ENCODE data around the gene NAPA.
"Not testable (repeated sequence)": the region's sequence is repeated elsewhere in the genome, so short reads cannot be mapped to it uniquely, and the experiment has no call there.

Gene NAPA

DNA sequence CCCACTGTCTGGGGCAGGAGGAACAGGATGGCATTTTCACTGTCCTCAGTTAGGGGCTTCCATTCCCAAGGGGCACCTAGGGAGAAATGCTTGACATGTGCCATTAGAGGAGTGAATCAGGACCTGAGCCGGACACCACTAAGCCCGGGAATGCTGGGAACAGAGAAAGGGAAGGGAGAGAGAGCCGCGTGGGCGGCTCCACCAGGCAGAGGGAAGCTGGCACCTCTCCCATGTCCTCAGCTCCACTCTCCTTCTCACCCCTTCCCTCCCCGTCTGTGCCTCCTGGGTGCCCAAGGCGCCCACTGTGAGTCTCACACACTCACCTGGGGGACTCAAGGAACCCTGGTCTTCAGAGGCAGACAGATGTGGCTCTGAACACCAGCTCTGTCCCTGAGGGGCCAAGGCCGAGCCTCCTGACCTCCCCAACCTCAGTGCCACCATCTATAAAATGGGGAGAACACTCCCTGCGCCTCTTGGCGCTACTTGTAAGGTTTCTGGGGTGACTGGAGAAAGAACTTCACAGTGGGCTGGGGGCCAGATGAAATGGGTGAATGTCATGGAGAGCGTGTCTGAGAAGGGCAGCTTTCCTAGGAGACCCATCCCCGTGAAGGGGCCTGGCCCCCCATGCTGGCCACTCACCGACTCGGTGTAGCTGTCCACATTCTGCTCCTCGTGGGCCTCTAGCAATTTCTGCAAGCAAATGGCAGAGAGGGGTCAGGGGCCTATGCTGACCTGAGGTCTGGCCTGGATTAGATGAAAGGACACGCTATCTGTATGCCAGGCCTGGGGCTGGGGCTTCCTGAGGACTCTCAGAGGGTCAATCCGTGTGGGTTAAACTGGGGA is 25.6 kb downstream of the NAPA start:
- H3K36me3 ChIP-seq (ENCODE audit: control insufficient read depth, low read length), result peaks cover 45% of the 10 kb centered on the region
- H3K9me3 ChIP-seq (ENCODE audit: control insufficient read depth, insufficient read depth, low read length), result no peaks in the 10 kb centered on the region
- H4K20me1 ChIP-seq (ENCODE audit: control insufficient read depth, insufficient read depth, low read depth, low read length), result no peaks in the 10 kb centered on the region
- H3K27me3 ChIP-seq (ENCODE audit: control insufficient read depth, low read length), result no peaks in the 10 kb centered on the region
- H3K4me3 ChIP-seq (ENCODE audit: low read length), result no peak overlapping the region
- peaks cover 34% of the 10 kb centered on the region for H3K4me1 ChIP-seq (ENCODE audit: control insufficient read depth, low read length)
- no peak overlapping the region for H3K27ac ChIP-seq (ENCODE audit: low read depth, low read length)
- H3F3A ChIP-seq (ENCODE audit: control insufficient read depth, insufficient read depth), result peaks cover 14% of the 10 kb centered on the region
- no peak for TF ChIP-seq EZH2phosphoT487 (IDR thresholded peaks at IDR 0.05; ENCODE audit: borderline replicate concordance, low read length)
- TF ChIP-seq, protein P1, sequence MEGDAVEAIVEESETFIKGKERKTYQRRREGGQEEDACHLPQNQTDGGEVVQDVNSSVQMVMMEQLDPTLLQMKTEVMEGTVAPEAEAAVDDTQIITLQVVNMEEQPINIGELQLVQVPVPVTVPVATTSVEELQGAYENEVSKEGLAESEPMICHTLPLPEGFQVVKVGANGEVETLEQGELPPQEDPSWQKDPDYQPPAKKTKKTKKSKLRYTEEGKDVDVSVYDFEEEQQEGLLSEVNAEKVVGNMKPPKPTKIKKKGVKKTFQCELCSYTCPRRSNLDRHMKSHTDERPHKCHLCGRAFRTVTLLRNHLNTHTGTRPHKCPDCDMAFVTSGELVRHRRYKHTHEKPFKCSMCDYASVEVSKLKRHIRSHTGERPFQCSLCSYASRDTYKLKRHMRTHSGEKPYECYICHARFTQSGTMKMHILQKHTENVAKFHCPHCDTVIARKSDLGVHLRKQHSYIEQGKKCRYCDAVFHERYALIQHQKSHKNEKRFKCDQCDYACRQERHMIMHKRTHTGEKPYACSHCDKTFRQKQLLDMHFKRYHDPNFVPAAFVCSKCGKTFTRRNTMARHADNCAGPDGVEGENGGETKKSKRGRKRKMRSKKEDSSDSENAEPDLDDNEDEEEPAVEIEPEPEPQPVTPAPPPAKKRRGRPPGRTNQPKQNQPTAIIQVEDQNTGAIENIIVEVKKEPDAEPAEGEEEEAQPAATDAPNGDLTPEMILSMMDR (IDR thresholded peaks at IDR 0.05; ENCODE audit: low read depth, low read length, poor library complexity, severe bottlenecking), result no peak
- peaks cover 15% of the 10 kb centered on the region for H3K79me2 ChIP-seq (ENCODE audit: control insufficient read depth, low read length)
- H3K4me2 ChIP-seq (ENCODE audit: low read length), result no peak overlapping the region
- no peaks in the 10 kb centered on the region for H3K9me2 ChIP-seq (replicated peaks; ENCODE audit: control insufficient read depth, low read length)

DNA sequence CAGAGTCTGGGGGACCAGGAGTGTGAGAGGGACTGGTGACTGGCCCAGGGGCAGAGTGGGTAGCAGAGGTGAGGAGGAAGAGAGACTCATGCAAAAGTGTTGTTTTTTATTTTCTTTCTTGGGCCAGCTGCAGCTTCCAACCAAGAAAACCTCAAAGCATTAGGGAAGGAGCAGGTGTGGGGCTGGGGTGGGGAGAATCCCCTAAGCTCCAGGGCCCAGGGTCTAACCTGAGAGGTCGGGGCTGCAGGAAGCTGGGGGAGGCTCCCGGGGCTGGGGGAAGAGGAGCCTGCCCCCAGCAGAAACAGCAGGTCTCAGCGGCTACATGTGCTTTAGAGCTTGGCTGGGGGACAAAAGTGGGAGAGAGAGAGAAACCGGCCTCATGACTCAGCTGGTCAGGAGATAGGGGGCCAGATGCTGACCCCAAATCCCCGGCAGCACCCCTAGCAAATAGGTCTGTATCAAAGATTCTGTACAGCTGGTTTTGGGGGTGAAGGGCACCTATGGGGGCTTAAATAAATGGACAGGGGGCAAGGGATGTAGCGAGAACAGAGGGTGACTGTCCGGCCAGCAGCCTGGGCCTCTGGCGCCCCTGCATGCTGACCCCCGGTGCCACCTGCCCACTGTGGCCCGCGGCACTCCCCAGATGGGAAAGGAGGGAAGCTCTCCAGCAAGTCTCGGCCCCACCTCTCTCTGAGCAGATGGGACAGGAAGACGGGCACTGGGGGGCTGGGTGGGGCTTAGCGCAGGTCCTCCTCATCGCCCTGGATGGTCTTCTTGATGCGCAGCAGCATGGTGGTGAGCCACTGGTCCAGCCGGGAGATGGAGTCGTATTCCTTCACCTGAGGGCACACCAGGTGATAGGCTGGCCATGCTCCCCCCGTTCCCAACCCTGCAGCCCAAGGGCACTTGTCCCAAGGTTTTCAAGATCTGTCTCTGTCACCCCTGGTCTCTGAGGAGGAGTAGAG is 27.0 kb downstream of the NAPA start:
- Histone ChIP-seq H3K36me3 (ENCODE audit: control insufficient read depth, low read length) (peaks cover 46% of the 10 kb centered on the region), H3K4me1 (ENCODE audit: control insufficient read depth, low read length) (peaks cover 39% of the 10 kb centered on the region), H3K27ac (ENCODE audit: low read depth, low read length) (peak overlapping the region; percentile 35), H3K4me2 (ENCODE audit: low read length) (peak overlapping the region; percentile 18), H3K79me2 (ENCODE audit: control insufficient read depth, low read length) (peaks cover 16% of the 10 kb centered on the region), H3K27me3 (ENCODE audit: control insufficient read depth, low read length) (no peaks in the 10 kb centered on the region), H4K20me1 (ENCODE audit: control insufficient read depth, insufficient read depth, low read depth, low read length) (no peaks in the 10 kb centered on the region), H3K9me3 (ENCODE audit: control insufficient read depth, insufficient read depth, low read length) (no peaks in the 10 kb centered on the region), H3F3A (ENCODE audit: control insufficient read depth, insufficient read depth) (peaks cover 14% of the 10 kb centered on the region), H3K9me2 (replicated peaks; ENCODE audit: control insufficient read depth, low read length) (no peaks in the 10 kb centered on the region), H3K4me3 (ENCODE audit: low read length) (no peak overlapping the region)
- no peak for TF ChIP-seq EZH2phosphoT487 (IDR thresholded peaks at IDR 0.05; ENCODE audit: borderline replicate concordance, low read length)
- TF ChIP-seq, protein P1 (IDR thresholded peaks at IDR 0.05; ENCODE audit: low read depth, low read length, poor library complexity, severe bottlenecking), result no peak

DNA sequence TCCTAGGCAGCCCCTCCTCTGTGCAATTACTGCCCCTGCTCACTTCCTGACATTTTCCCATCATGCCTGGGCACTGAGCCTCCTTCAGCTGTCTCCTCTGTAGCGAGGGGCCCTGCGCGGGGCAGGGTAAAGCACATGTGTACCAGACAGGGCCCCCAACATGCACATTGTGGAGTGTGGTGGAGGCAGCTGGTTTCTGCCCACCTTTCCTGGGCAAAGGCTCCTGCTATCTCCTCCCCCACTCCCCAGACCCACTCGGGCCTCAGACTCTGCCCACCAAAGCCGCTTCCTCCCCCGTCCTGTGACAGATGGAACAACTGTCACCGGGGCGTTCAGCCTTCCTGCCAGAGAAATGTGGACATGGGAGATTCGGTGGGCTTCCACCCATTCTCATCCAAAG is 28.0 kb downstream of the NAPA start:
- Histone ChIP-seq H3K79me2 (ENCODE audit: control insufficient read depth, low read length) (peaks cover 16% of the 10 kb centered on the region), H3K4me3 (ENCODE audit: low read length) (no peak overlapping the region), H3K9me3 (ENCODE audit: control insufficient read depth, insufficient read depth, low read length) (no peaks in the 10 kb centered on the region), H3K4me1 (ENCODE audit: control insufficient read depth, low read length) (peaks cover 39% of the 10 kb centered on the region), H3K36me3 (ENCODE audit: control insufficient read depth, low read length) (peaks cover 45% of the 10 kb centered on the region), H3F3A (ENCODE audit: control insufficient read depth, insufficient read depth) (peaks cover 14% of the 10 kb centered on the region), H4K20me1 (ENCODE audit: control insufficient read depth, insufficient read depth, low read depth, low read length) (no peaks in the 10 kb centered on the region), H3K27me3 (ENCODE audit: control insufficient read depth, low read length) (no peaks in the 10 kb centered on the region), H3K4me2 (ENCODE audit: low read length) (peak overlapping the region; percentile 18), H3K27ac (ENCODE audit: low read depth, low read length) (peak overlapping the region; percentile 35), H3K9me2 (replicated peaks; ENCODE audit: control insufficient read depth, low read length) (no peaks in the 10 kb centered on the region)
- TF ChIP-seq, protein P1 (IDR thresholded peaks at IDR 0.05; ENCODE audit: low read depth, low read length, poor library complexity, severe bottlenecking), result no peak
- TF ChIP-seq EZH2phosphoT487 (IDR thresholded peaks at IDR 0.05; ENCODE audit: borderline replicate concordance, low read length), result no peak

DNA sequence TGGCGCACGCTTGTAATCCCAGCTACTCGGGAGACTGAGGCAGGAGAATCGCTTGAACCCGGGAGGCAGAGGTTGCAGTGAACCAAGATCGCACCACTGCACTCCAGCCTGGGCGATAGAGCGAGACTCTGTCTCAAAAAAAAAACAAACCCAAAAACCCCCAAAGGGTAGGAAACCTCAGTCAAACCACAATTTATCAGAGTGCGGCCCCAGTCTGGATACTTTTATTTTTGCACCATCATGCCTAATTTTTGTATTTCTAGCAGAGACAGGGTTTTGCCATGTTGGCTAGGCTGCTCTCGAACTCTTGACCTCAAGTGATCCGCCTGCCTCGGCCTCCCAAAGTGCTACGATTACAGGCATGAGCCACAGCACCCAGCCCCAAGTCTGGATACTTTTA is 28.6 kb downstream of the NAPA start:
- H3K9me2 ChIP-seq (replicated peaks; ENCODE audit: control insufficient read depth, low read length); H3K27me3 ChIP-seq (ENCODE audit: control insufficient read depth, low read length); H3K4me3 ChIP-seq (ENCODE audit: low read length); H3K9me3 ChIP-seq (ENCODE audit: control insufficient read depth, insufficient read depth, low read length); H3K27ac ChIP-seq (ENCODE audit: low read depth, low read length); H4K20me1 ChIP-seq (ENCODE audit: control insufficient read depth, insufficient read depth, low read depth, low read length): not testable (repeated sequence)
- Histone ChIP-seq H3K79me2 (ENCODE audit: control insufficient read depth, low read length) (peaks cover 16% of the 10 kb centered on the region), H3K36me3 (ENCODE audit: control insufficient read depth, low read length) (peaks cover 38% of the 10 kb centered on the region), H3K4me1 (ENCODE audit: control insufficient read depth, low read length) (peaks cover 39% of the 10 kb centered on the region), H3K4me2 (ENCODE audit: low read length) (peak overlapping the region; percentile 88; the same call in 1 of the 2 replicates), H3F3A (ENCODE audit: control insufficient read depth, insufficient read depth) (peaks cover 15% of the 10 kb centered on the region)

All from DOHH2 (cell line).